Measurements from ENCODE around the gene OSGEP. TPM values are rescaled to one million over a fixed set of nuclear protein-coding genes. Genes with fewer than 3 reads are reported as not detected.
"Not testable (repeated sequence)": the region's sequence is repeated elsewhere in the genome, so short reads cannot be mapped to it uniquely, and the experiment has no call there.

The OSGEP gene
- total RNA-seq, 1 experiment from 2014 or later, result 21.8 TPM

DNA sequence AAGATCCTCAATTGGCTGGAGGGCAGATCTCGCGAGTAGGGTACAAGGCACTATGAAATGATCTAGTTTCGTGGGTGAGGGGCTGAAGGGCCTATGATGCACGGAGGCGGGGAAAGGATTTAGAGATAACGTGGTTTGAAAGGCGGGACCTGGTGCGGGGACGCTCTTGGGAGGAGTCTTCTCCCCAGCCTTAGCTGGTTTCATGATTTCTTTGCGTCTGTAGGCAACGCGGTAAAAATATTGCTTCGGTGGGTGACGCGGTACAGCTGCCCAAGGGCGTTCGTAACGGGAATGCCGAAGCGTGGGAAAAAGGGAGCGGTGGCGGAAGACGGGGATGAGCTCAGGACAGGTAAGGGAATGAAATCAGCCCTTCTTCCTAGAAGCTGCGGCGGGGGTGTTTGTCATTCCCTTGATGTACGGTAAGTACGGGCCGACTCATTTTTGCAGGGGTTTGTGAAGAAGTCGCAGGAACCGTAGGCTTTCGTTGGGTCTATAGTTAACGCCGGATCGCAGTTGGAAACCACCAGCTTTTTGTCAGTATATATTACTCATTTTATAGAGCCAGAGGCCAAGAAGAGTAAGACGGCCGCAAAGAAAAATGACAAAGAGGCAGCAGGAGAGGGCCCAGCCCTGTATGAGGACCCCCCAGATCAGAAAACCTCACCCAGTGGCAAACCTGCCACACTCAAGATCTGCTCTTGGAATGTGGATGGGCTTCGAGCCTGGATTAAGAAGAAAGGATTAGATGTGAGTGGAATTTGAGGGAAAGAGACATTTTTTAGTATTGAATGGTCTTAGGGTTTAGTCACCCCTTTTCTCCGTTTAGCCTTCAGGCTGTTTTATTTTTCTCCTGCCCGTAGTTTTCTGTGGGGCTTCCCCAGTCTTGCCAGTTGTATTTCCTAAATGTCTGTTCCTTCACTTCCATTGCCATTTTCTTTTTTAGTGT, 1.0 kb upstream of the OSGEP start:
- no peak for DNase-seq (ENCODE audit: low read depth, low spot score)
- Histone ChIP-seq H3K4me2 (ENCODE audit: low read length) (peak overlapping the region; percentile 94), H3K4me3 (replicated peaks in 1 of 2; ENCODE audit: low read depth in 1 of 2, low read length in 2 of 2) (peak overlapping the region; percentile 83 to 96), H3K9ac (ENCODE audit: low read length) (peak overlapping the region; percentile 93), H3K36me3 (ENCODE audit: control insufficient read depth in 1 of 2, insufficient read depth in 2 of 2, low read length in 2 of 2) (peaks cover 28 to 47% of the 10 kb centered on the region in 2 experiments), H3K4me1 (ENCODE audit: control insufficient read depth in 1 of 2, insufficient read depth in 2 of 2, low read length in 2 of 2) (peaks cover 19 to 25% of the 10 kb centered on the region in 2 experiments; a peak in 3 of 4 replicates), H3K27me3 (ENCODE audit: insufficient read depth, low read length) (no peaks in the 10 kb centered on the region), H3K9me3 (ENCODE audit: control insufficient read depth in 1 of 2, insufficient read depth in 1 of 2, low read depth in 1 of 2, low read length in 2 of 2) (no peaks in the 10 kb centered on the region), H2AFZ (ENCODE audit: low read depth, low read length, poor library complexity, severe bottlenecking) (no peak overlapping the region), H4K20me1 (ENCODE audit: insufficient read depth) (no peaks in the 10 kb centered on the region), H3K79me2 (ENCODE audit: insufficient read depth, low read length) (peaks cover 60% of the 10 kb centered on the region), H3K27ac (ENCODE audit: low read depth, low read length) (peak overlapping the region; percentile 97), H3K9me2 (ENCODE audit: insufficient read depth) (no peaks in the 10 kb centered on the region)
- POLR2A ChIA-PET, result interaction anchor here (0.7 to 2.6 kb wide), 11 partner anchors 12 to 113 kb away, joined by 3 to 29 read pairs (median 6); partner anchors contain the start of genes PARP2, PNP and TEP1
- intact Hi-C loops (cut with micrococcal nuclease), result loop anchor here (1.0 to 2.0 kb wide), 3 partner anchors 41 to 154 kb away; partner anchors contain the start of gene PARP2
- BruUV-seq (replicated peaks), result TSS peak; percentile 88
- RAD21 ChIA-PET (ENCODE audit: low non-redundant PET in 1 of 2, low total read pairs in 2 of 2, uncharacterized antibody in 2 of 2, unreplicated experiment in 2 of 2), result interaction anchor here in 1 of 2 experiments (0.5 kb wide), 1 partner anchor 55 kb away, joined by 3 read pairs; no protein-coding TSS in a partner anchor
- CTCF ChIA-PET, result interaction anchor here (0.7 to 2.2 kb wide), 4 partner anchors 32 to 201 kb away, joined by 3 to 10 read pairs (median 3); no protein-coding TSS in a partner anchor
- peak; percentile 70 for ATAC-seq
- peak; percentile 1; the same call in 1 of the 2 replicates for TF ChIP-seq SIN3A (IDR thresholded peaks at IDR 0.05; ENCODE audit: low read depth)
- TF ChIP-seq ZFX (IDR thresholded peaks at IDR 0.05), result peak; percentile 56
- TF ChIP-seq SP1 (IDR thresholded peaks at IDR 0.05; ENCODE audit: low read depth), result no peak

DNA sequence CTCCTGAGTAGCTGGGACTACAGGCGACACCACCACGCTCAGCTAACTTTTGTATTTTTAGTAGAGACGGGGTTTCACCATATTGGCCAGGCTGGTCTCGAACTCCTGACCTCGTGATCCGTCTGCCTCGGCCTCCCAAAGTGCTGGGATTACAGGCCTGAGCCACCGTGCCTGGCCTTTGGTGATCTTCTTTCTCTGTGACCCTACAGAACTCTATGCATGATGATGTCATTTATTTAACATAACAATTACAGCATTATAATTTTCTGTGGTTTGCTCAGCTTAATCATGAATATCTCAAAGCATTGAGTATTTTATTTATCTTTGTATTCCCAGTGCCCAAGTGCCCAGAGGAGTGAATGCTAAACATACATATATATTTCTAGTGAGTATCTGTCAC, 1.8 kb downstream of the OSGEP start:
- CTCF ChIA-PET, result not testable (repeated sequence)

More for the DNA sequence above, 1.8 kb downstream of the OSGEP start:
- H3K9ac ChIP-seq (ENCODE audit: low read length); H4K20me1 ChIP-seq (ENCODE audit: insufficient read depth); H3K27me3 ChIP-seq (ENCODE audit: insufficient read depth, low read length); H3K4me3 ChIP-seq (replicated peaks in 1 of 2; ENCODE audit: low read depth in 1 of 2, low read length in 2 of 2); RAD21 ChIA-PET (ENCODE audit: low non-redundant PET in 1 of 2, low total read pairs in 2 of 2, uncharacterized antibody in 2 of 2, unreplicated experiment in 2 of 2); POLR2A ChIA-PET; H3K9me2 ChIP-seq (ENCODE audit: insufficient read depth); H3K9me3 ChIP-seq (ENCODE audit: control insufficient read depth in 1 of 2, insufficient read depth in 1 of 2, low read depth in 1 of 2, low read length in 2 of 2); H3K27ac ChIP-seq (ENCODE audit: low read depth, low read length); H3K4me2 ChIP-seq (ENCODE audit: low read length); ATAC-seq; DNase-seq (ENCODE audit: low read depth, low spot score); intact Hi-C loops (cut with micrococcal nuclease); H2AFZ ChIP-seq (ENCODE audit: low read depth, low read length, poor library complexity, severe bottlenecking): not testable (repeated sequence)
- TSS peak; percentile 7 for BruUV-seq (replicated peaks)
- peaks cover 31 to 47% of the 10 kb centered on the region in 2 experiments for H3K36me3 ChIP-seq (ENCODE audit: control insufficient read depth in 1 of 2, insufficient read depth in 2 of 2, low read length in 2 of 2)
- peaks cover 9 to 15% of the 10 kb centered on the region in 2 experiments; a peak in 3 of 4 replicates for H3K4me1 ChIP-seq (ENCODE audit: control insufficient read depth in 1 of 2, insufficient read depth in 2 of 2, low read length in 2 of 2)
- peaks cover 41% of the 10 kb centered on the region for H3K79me2 ChIP-seq (ENCODE audit: insufficient read depth, low read length)

All from HCT116 (cell line).